WI38 (cell line): ENCODE results near the gene FLII.

Source experiments
- H3K4me3 ChIP-seq: 2 replicates; pipeline ENCODE4 v1.5.1; 2011; ENCODE audit warnings: low read depth, mild to moderate bottlenecking, control low read depth, low read length
- TF ChIP-seq, protein P1 (sequence below): IDR thresholded peaks from 2 replicates; pipeline ENCODE4 v1.5.1; 2012; ENCODE audit warnings: low read depth, mild to moderate bottlenecking, control low read depth, low read length

Gene FLII

GRCh38 chr17:18197535-18198194 is 60.9 kb downstream of the FLII start:
- H3K4me3 ChIP-seq, result no peak overlapping the region
- TF ChIP-seq, protein P1, sequence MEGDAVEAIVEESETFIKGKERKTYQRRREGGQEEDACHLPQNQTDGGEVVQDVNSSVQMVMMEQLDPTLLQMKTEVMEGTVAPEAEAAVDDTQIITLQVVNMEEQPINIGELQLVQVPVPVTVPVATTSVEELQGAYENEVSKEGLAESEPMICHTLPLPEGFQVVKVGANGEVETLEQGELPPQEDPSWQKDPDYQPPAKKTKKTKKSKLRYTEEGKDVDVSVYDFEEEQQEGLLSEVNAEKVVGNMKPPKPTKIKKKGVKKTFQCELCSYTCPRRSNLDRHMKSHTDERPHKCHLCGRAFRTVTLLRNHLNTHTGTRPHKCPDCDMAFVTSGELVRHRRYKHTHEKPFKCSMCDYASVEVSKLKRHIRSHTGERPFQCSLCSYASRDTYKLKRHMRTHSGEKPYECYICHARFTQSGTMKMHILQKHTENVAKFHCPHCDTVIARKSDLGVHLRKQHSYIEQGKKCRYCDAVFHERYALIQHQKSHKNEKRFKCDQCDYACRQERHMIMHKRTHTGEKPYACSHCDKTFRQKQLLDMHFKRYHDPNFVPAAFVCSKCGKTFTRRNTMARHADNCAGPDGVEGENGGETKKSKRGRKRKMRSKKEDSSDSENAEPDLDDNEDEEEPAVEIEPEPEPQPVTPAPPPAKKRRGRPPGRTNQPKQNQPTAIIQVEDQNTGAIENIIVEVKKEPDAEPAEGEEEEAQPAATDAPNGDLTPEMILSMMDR, result no peak

DNA sequence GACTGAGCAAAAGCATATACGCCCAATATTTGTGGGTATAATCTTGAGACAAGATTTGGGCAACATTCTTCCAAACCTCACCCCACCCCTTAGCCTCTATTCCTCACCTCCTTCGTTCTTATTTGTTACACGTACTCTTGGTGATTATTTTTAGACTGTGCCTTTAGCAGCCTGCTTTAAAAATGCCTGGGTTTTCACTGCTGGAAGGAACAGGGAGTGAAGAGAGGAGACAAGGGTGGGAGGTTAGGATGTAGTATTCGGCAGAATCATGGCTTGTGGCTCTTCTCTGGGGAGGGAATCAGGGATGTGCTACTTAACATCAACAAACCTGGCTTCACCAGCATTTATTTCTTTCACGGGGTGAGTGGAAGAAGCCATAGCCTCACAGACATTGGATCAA is 63.3 kb downstream of the FLII start:
- TF ChIP-seq, protein P1, result no peak
- no peak overlapping the region for H3K4me3 ChIP-seq
